Smooth muscle cell of the brain vasculature (primary cell): Measurements from ENCODE around the gene NEK9.
"Not testable (repeated sequence)": the region's sequence is repeated elsewhere in the genome, so short reads cannot be mapped to it uniquely, and the experiment has no call there.

Experiments
- DNase-seq: peaks from one replicate; pipeline ENCODE4 v3.0.0-alpha.2; 2012; ENCODE audit warnings: low read depth, low spot score

The NEK9 gene

GRCh38 chr14:75107186-75107585 lies 19.7 kb downstream of the NEK9 start:
- DNase-seq, result no peak

GRCh38 chr14:75101491-75101890 lies 25.4 kb downstream of the NEK9 start:
- DNase-seq, result no peak

- no peak for DNase-seq
Measured at GRCh38 chr14:75098682-75099081, 28.2 kb downstream of the NEK9 start.

- DNase-seq, result no peak
Measured at GRCh38 chr14:75098212-75098611, 28.6 kb downstream of the NEK9 start.

- no peak for DNase-seq
Measured at GRCh38 chr14:75096959-75097358, 29.9 kb downstream of the NEK9 start.

- no peak for DNase-seq
Measured at GRCh38 chr14:75095690-75096089, 31.2 kb downstream of the NEK9 start.

GRCh38 chr14:75094896-75095295 lies 32.0 kb downstream of the NEK9 start:
- no peak for DNase-seq

- DNase-seq, result no peak
Measured at GRCh38 chr14:75092698-75093097, 34.1 kb downstream of the NEK9 start.

- DNase-seq, result no peak
Measured at GRCh38 chr14:75091251-75091650, 35.6 kb downstream of the NEK9 start.

- DNase-seq, result no peak
Measured at GRCh38 chr14:75090353-75090752, 36.5 kb downstream of the NEK9 start.

GRCh38 chr14:75088566-75089373 lies 38.1 kb downstream of the NEK9 start:
- DNase-seq, result no peak

GRCh38 chr14:75088153-75088552 lies 38.7 kb downstream of the NEK9 start:
- DNase-seq, result no peak

- no peak for DNase-seq
Measured at GRCh38 chr14:75084513-75084912, 42.3 kb downstream of the NEK9 start.

- no peak for DNase-seq
Measured at GRCh38 chr14:75083271-75083670, 43.6 kb downstream of the NEK9 start.

- no peak for DNase-seq
Measured at GRCh38 chr14:75081660-75082229, 45.1 kb downstream of the NEK9 start.

GRCh38 chr14:75079521-75079920 lies 47.3 kb downstream of the NEK9 start:
- no peak for DNase-seq

- no peak for DNase-seq
Measured at GRCh38 chr14:75077794-75078193, 49.1 kb downstream of the NEK9 start.

- no peak for DNase-seq
Measured at GRCh38 chr14:75070383-75070782, 56.5 kb downstream of the NEK9 start.

- DNase-seq, result no peak
Measured at GRCh38 chr14:75069811-75070145, 57.1 kb downstream of the NEK9 start.

- DNase-seq, result no peak
Measured at GRCh38 chr14:75069121-75069810, 57.6 kb downstream of the NEK9 start, which contains the start of gene ZC2HC1C. TSS of gene ZC2HC1C (plus strand) at chr14:75069641. CDS start at chr14:75070574, 933 bp downstream.

- no peak for DNase-seq
Measured at GRCh38 chr14:75068294-75069120, 58.3 kb downstream of the NEK9 start.

GRCh38 chr14:75067765-75068164 lies 59.1 kb downstream of the NEK9 start:
- DNase-seq, result not testable (repeated sequence)
